Astrocyte of the spinal cord (primary cell): ENCODE data around the gene GRK5.

Experiments
- DNase-seq: peaks from one replicate; pipeline ENCODE4 v3.0.0; 2011; ENCODE audit warnings: low read depth, low spot score
- H3K4me3 ChIP-seq: 2 replicates; pipeline ENCODE4 v1.5.1; 2011; ENCODE audit warnings: low read depth, mild to moderate bottlenecking, low read length, moderate library complexity
- in situ Hi-C: cut with HindIII; loops from 2 replicates; pipeline ENCODE4 v1.10.0; 2017; ENCODE audit warnings: low sequenced_read_pairs
- TF ChIP-seq, protein P1 (sequence below): IDR thresholded peaks from 2 replicates; pipeline ENCODE4 v1.5.1; 2012; ENCODE audit warnings: low read depth, mild to moderate bottlenecking, low read length, inconsistent platforms

The GRK5 gene

DNA sequence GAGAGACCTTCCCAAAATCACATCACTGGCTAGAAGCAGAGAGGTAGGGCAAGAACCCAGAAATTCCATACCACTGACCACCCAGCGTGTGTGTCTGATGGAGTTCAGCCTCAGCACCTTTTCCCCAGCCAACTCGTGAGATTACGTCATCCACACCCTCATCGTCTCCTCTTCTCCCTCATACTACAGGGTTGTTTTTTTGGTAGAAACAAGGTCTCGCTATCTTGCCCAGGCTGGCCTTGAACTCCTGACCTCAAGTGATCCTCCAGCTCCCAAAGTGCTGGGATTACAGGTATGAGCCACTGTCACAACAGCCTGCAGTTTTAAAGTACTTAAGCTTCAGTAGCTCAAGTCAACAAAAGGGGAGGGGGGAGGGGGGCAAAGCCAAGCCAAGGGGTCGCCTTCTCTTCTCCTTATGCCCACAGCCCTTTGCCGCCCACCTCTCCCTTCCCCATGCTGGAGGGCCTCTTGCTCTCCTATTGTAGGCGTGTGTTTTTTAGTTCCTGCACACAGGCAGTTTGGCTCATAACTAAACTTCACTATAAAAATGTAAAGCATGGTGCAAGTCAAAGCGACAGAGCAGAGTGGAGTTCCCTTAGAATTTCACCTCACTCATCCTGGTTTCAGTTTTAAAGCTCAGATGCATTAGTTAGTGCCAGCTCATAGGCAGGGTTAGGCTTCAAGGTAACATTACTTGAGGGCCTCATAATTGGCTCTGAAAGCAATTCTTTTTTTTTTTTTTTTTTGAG, 23.5 kb upstream of the GRK5 start:
- TF ChIP-seq, protein P1, sequence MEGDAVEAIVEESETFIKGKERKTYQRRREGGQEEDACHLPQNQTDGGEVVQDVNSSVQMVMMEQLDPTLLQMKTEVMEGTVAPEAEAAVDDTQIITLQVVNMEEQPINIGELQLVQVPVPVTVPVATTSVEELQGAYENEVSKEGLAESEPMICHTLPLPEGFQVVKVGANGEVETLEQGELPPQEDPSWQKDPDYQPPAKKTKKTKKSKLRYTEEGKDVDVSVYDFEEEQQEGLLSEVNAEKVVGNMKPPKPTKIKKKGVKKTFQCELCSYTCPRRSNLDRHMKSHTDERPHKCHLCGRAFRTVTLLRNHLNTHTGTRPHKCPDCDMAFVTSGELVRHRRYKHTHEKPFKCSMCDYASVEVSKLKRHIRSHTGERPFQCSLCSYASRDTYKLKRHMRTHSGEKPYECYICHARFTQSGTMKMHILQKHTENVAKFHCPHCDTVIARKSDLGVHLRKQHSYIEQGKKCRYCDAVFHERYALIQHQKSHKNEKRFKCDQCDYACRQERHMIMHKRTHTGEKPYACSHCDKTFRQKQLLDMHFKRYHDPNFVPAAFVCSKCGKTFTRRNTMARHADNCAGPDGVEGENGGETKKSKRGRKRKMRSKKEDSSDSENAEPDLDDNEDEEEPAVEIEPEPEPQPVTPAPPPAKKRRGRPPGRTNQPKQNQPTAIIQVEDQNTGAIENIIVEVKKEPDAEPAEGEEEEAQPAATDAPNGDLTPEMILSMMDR: no peak
- DNase-seq: no peak
- in situ Hi-C loops: no loop called here
- H3K4me3 ChIP-seq: no peak overlapping the region

DNA sequence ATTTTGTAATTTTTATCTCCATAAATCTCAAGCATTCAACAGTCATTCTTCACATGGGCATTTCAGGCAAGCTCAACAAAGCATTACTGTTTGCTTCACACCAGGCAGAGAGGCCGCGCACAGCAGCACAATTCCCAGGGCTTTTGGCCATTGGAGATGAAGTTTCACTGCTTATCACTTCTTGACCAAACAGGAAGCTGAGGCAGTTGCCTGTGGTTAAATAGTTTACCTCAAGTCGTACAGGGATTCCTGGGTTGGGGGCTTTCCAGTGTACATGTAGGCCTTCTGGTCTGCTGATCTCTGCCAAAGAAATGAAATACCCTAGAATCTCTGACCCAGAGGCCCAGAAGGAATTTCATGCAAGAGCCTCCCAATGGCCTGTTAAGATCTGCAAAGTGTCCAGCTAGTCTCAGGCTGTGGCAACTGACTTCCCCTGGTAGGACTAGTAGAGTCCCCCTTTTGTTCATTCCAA, 17.5 kb upstream of the GRK5 start:
- TF ChIP-seq, protein P1: no peak
- DNase-seq: peak; percentile 78
- H3K4me3 ChIP-seq: no peak overlapping the region
- in situ Hi-C loops: no loop called here

DNA sequence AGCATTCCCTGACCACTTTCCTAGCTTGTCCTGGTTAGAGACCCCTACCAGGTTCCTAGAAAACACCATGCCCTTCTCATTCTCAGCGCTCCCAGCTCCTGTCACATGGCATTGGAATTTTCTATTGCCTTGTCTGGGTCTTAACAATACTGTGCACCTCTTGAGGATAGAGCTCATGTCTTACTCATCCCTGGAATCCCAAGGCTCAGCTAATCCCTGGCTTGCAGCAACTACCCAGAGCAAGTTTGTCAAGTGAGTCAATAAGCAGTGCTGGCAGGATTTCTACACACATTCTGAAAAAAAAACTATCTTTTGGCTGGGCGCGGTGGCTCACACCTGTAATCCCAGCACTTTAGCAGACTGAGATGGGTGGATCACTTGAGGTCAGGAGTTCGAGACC, 17.0 kb upstream of the GRK5 start:
- H3K4me3 ChIP-seq: no peak overlapping the region
- peak; percentile 91 for DNase-seq
- TF ChIP-seq, protein P1: no peak
- in situ Hi-C loops: no loop called here

DNA sequence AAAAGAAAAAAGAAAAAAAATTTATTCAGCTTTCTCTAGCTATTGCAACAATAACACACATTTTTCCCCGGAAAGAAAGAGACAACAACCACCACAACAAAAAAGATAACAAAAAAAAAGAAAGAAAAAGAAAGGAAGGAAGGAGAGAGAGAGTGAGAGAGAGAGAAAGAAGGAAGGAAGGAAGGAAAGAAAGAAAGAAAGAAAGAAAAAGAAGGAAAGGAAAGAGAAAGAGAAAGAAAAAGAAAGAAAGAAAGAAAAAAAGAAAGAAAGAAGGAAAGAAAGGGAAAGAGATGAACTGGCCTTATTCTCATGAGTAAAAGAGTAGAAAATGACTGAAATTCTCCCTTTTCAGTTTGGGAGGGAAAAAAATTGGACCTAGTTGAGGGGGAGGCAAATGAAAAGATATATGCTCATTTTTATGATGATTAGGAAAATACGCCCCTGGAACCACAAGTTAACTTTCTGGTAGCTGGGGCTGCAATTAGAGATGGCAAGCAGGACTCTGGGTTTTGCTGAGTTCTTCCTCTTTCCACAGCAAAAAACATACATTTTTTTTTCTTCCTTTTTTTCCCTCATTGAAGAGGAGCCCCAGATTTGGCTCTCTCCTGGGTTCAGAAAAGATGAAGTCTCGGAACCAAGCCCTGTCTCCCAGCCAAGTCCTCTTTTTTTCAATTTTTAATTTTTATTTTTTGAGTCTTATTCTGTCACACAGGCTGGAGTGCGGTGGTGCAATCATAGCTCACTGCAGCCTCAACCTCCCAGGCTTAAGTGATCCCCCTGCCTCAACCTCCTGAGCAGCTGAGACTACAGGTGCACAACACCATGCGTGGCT, 16.2 kb upstream of the GRK5 start:
- in situ Hi-C loops: no loop called here
- TF ChIP-seq, protein P1: no peak
- no peak overlapping the region for H3K4me3 ChIP-seq
- no peak for DNase-seq

DNA sequence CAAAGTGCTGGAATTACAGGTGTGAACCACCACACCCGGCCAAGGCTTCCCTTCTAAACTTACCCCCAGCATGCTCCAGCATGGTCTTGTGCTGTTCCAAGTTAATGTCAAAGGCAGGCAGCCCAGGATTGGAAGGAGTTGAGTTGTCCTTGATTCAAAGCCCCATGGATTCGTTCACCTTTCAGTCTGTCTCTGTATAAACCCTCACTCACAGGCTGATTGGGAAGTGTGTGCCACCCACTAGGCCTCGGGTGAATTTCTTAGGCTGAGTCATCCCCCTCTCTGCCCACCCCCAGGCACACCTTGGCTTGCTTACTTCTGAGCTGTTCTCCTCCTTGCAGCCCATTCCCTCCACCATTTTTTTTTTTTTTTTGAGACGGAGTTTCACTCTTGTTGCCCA, 15.5 kb upstream of the GRK5 start:
- in situ Hi-C loops: no loop called here
- no peak overlapping the region for H3K4me3 ChIP-seq
- no peak for DNase-seq
- TF ChIP-seq, protein P1: no peak

DNA sequence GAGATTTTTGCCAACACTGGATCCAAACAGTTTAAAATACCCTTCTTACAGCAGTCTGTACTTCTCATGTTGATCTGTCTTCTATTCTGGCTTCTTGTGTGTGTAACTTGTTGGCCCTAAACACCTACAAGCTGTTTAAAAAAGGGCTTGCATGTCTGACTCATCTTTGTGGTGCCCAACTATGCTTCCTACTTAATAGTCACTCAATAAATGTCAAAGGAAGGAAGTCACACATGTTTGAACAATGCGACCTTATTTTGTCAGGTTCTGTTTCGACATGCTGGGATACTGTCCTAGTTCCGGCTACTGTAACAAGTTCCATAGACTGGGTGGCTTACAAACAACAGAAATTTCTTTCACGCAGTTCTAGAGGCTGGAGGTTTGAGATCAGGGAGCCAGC, 9.4 kb upstream of the GRK5 start:
- peak; percentile 52 for DNase-seq
- TF ChIP-seq, protein P1: no peak
- in situ Hi-C loops: no loop called here
- no peak overlapping the region for H3K4me3 ChIP-seq
